ENCODE data around the gene L3MBTL4. TPM values are rescaled to one million over a fixed set of nuclear protein-coding genes. Genes with fewer than 3 reads are reported as not detected.
A peak's percentile ranks its signal among the peaks of the same experiment; 100 is the strongest.
"Not testable (repeated sequence)": the region's sequence is repeated elsewhere in the genome, so short reads cannot be mapped to it uniquely, and the experiment has no call there.

Gene L3MBTL4
- total RNA-seq, 1 experiment from 2014 or later = not detected

- Histone ChIP-seq H3K4me3 (no peak overlapping the region), H3K27me3 (no peaks in the 10 kb centered on the region), H3K9me3 (no peaks in the 10 kb centered on the region), H3K36me3 (no peaks in the 10 kb centered on the region)
- peak; percentile 24 for DNase-seq
Observed at GRCh38 chr18:6086731-6087130, 328.0 kb downstream of the L3MBTL4 start.

- Histone ChIP-seq H3K27me3 (no peaks in the 10 kb centered on the region), H3K9me3 (no peaks in the 10 kb centered on the region)
- DNase-seq = no peak
Observed at GRCh38 chr18:6079406-6079805, 335.3 kb downstream of the L3MBTL4 start.

GRCh38 chr18:6078877-6079276, 335.8 kb downstream of the L3MBTL4 start:
- Histone ChIP-seq H3K9me3 (no peaks in the 10 kb centered on the region), H3K36me3 (no peaks in the 10 kb centered on the region), H3K27me3 (no peaks in the 10 kb centered on the region), H3K4me3 (no peak overlapping the region)
- no peak for DNase-seq

More at GRCh38 chr18:6079406-6079805, 335.3 kb downstream of the L3MBTL4 start:
- H3K4me3 ChIP-seq = no peak overlapping the region
- no peaks in the 10 kb centered on the region for H3K36me3 ChIP-seq

- H3K36me3 ChIP-seq, DNase-seq, H3K9me3 ChIP-seq, H3K4me3 ChIP-seq, H3K27me3 ChIP-seq: not testable (repeated sequence)
Observed at GRCh38 chr18:6072423-6072822, 342.3 kb downstream of the L3MBTL4 start.

- DNase-seq = peak; percentile 26
- Histone ChIP-seq H3K36me3 (no peaks in the 10 kb centered on the region), H3K4me3 (no peak overlapping the region), H3K9me3 (0 out of 2 replicates have a peak, but pooled peaks cover 3% of the 10 kb centered on the region), H3K27me3 (no peaks in the 10 kb centered on the region)
Observed at GRCh38 chr18:6069539-6069938, 345.2 kb downstream of the L3MBTL4 start.

GRCh38 chr18:6069103-6069502, 345.6 kb downstream of the L3MBTL4 start:
- Histone ChIP-seq H3K36me3 (no peaks in the 10 kb centered on the region), H3K27me3 (no peaks in the 10 kb centered on the region), H3K9me3 (0 out of 2 replicates have a peak, but pooled peaks cover 3% of the 10 kb centered on the region), H3K4me3 (no peak overlapping the region)
- no peak for DNase-seq

- H3K4me3 ChIP-seq = no peak overlapping the region
- no peaks in the 10 kb centered on the region for H3K36me3 ChIP-seq
- H3K27me3 ChIP-seq = no peaks in the 10 kb centered on the region
- no peak for DNase-seq
- H3K9me3 ChIP-seq = no peaks in the 10 kb centered on the region
Observed at GRCh38 chr18:6060149-6060548, 354.6 kb downstream of the L3MBTL4 start.

GRCh38 chr18:6059551-6059950, 355.2 kb downstream of the L3MBTL4 start:
- Histone ChIP-seq H3K36me3 (no peaks in the 10 kb centered on the region), H3K27me3 (no peaks in the 10 kb centered on the region), H3K4me3 (no peak overlapping the region), H3K9me3 (no peaks in the 10 kb centered on the region)
- DNase-seq = no peak

- no peak for DNase-seq
- no peak overlapping the region for H3K4me3 ChIP-seq
- H3K36me3 ChIP-seq = no peaks in the 10 kb centered on the region
- no peaks in the 10 kb centered on the region for H3K9me3 ChIP-seq
- H3K27me3 ChIP-seq = no peaks in the 10 kb centered on the region
Observed at GRCh38 chr18:6058941-6059340, 355.8 kb downstream of the L3MBTL4 start.

GRCh38 chr18:6057604-6058003, 357.1 kb downstream of the L3MBTL4 start:
- Histone ChIP-seq H3K36me3 (no peaks in the 10 kb centered on the region), H3K4me3 (no peak overlapping the region), H3K27me3 (no peaks in the 10 kb centered on the region), H3K9me3 (no peaks in the 10 kb centered on the region)
- DNase-seq = no peak

- Histone ChIP-seq H3K27me3 (no peaks in the 10 kb centered on the region), H3K4me3 (no peak overlapping the region), H3K9me3 (no peaks in the 10 kb centered on the region), H3K36me3 (no peaks in the 10 kb centered on the region)
- DNase-seq = peak; percentile 59
Observed at GRCh38 chr18:6056171-6056910, 358.4 kb downstream of the L3MBTL4 start.

- no peaks in the 10 kb centered on the region for H3K27me3 ChIP-seq
- H3K36me3 ChIP-seq = no peaks in the 10 kb centered on the region
- H3K4me3 ChIP-seq = no peak overlapping the region
- no peaks in the 10 kb centered on the region for H3K9me3 ChIP-seq
- DNase-seq = peak; percentile 69
Observed at GRCh38 chr18:6055711-6056110, 359.0 kb downstream of the L3MBTL4 start.

- Histone ChIP-seq H3K27me3 (no peaks in the 10 kb centered on the region), H3K9me3 (no peaks in the 10 kb centered on the region), H3K36me3 (no peaks in the 10 kb centered on the region), H3K4me3 (no peak overlapping the region)
- no peak for DNase-seq
Observed at GRCh38 chr18:6054256-6054842, 360.4 kb downstream of the L3MBTL4 start.

- Histone ChIP-seq H3K27me3 (no peaks in the 10 kb centered on the region), H3K9me3 (no peaks in the 10 kb centered on the region), H3K4me3 (no peak overlapping the region), H3K36me3 (no peaks in the 10 kb centered on the region)
- DNase-seq = peak; percentile 13
Observed at GRCh38 chr18:6052449-6052913, 362.2 kb downstream of the L3MBTL4 start.

- H3K4me3 ChIP-seq, H3K36me3 ChIP-seq, DNase-seq, H3K9me3 ChIP-seq, H3K27me3 ChIP-seq: not testable (repeated sequence)
Observed at GRCh38 chr18:6047596-6047995, 367.1 kb downstream of the L3MBTL4 start.

- no peak for DNase-seq
- Histone ChIP-seq H3K9me3 (no peaks in the 10 kb centered on the region), H3K36me3 (no peaks in the 10 kb centered on the region), H3K4me3 (no peak overlapping the region), H3K27me3 (no peaks in the 10 kb centered on the region)
Observed at GRCh38 chr18:6044773-6045172, 369.9 kb downstream of the L3MBTL4 start.

GRCh38 chr18:6044319-6044718, 370.4 kb downstream of the L3MBTL4 start:
- no peak for DNase-seq
- no peaks in the 10 kb centered on the region for H3K27me3 ChIP-seq
- no peaks in the 10 kb centered on the region for H3K36me3 ChIP-seq
- no peak overlapping the region for H3K4me3 ChIP-seq
- no peaks in the 10 kb centered on the region for H3K9me3 ChIP-seq

- H3K27me3 ChIP-seq = no peaks in the 10 kb centered on the region
- DNase-seq = no peak
- H3K36me3 ChIP-seq = no peaks in the 10 kb centered on the region
- no peaks in the 10 kb centered on the region for H3K9me3 ChIP-seq
- H3K4me3 ChIP-seq = no peak overlapping the region
Observed at GRCh38 chr18:6039055-6039454, 375.7 kb downstream of the L3MBTL4 start.

Measured in MG63 (cell line).